Measurements from ENCODE around the gene EMID1. TPM values are rescaled to one million over a fixed set of nuclear protein-coding genes. Genes with fewer than 3 reads are reported as not detected.
"Not testable (repeated sequence)": the region's sequence is repeated elsewhere in the genome, so short reads cannot be mapped to it uniquely, and the experiment has no call there.

EMID1 gene
- total RNA-seq, 3 donors from 2014 or later, result 1.1 to 4.6 (median 2.3) TPM

- DNase-seq (ENCODE audit: low spot score in 2 of 2), result no peak
- Histone ChIP-seq H3K27me3 (no peaks in the 10 kb centered on the region), H3K4me3 (no peak overlapping the region), H3K9me3 (no peaks in the 10 kb centered on the region), H3K4me1 (no peaks in the 10 kb centered on the region), H3K27ac (no peak overlapping the region), H3K36me3 (no peaks in the 10 kb centered on the region)
- TF ChIP-seq POLR2A (IDR thresholded peaks at IDR 0.05), result no peak
- no peak for TF ChIP-seq POLR2AphosphoS5 (IDR thresholded peaks at IDR 0.05)
- no peak for TF ChIP-seq CTCF (IDR thresholded peaks at IDR 0.05)
- intact Hi-C loops (cut with DNase I; ENCODE audit: low total_unique reads), result no loop called here
These were observed 27.7 kb downstream of the EMID1 start for GRCh38 chr22:29233277-29233877.

- DNase-seq (ENCODE audit: low spot score in 2 of 2); H3K9me3 ChIP-seq; H3K27ac ChIP-seq; H3K4me3 ChIP-seq; H3K36me3 ChIP-seq; intact Hi-C loops (cut with DNase I; ENCODE audit: low total_unique reads); H3K4me1 ChIP-seq; H3K27me3 ChIP-seq: not testable (repeated sequence)
These were observed 34.8 kb downstream of the EMID1 start for GRCh38 chr22:29240481-29240880.

GRCh38 chr22:29243874-29244446, 38.3 kb downstream of the EMID1 start:
- TF ChIP-seq POLR2A (IDR thresholded peaks at IDR 0.05) (no peak), POLR2AphosphoS5 (IDR thresholded peaks at IDR 0.05) (no peak), CTCF (IDR thresholded peaks at IDR 0.05) (no peak)
- Histone ChIP-seq H3K27me3 (no peaks in the 10 kb centered on the region), H3K27ac (no peak overlapping the region), H3K9me3 (peaks cover 0 to 7% of the 10 kb centered on the region in 2 donors), H3K4me1 (no peaks in the 10 kb centered on the region), H3K4me3 (no peak overlapping the region), H3K36me3 (no peaks in the 10 kb centered on the region)
- no peak for DNase-seq (ENCODE audit: low spot score in 2 of 2)
- intact Hi-C loops (cut with DNase I; ENCODE audit: low total_unique reads), result no loop called here

- no peaks in the 10 kb centered on the region for H3K27me3 ChIP-seq
- H3K9me3 ChIP-seq, result peaks cover 0 to 7% of the 10 kb centered on the region in 2 donors
- no peak overlapping the region for H3K27ac ChIP-seq
- no peak overlapping the region for H3K4me3 ChIP-seq
- no peaks in the 10 kb centered on the region for H3K36me3 ChIP-seq
- H3K4me1 ChIP-seq, result no peaks in the 10 kb centered on the region
- DNase-seq (ENCODE audit: low spot score in 2 of 2), result no peak
- TF ChIP-seq POLR2A (IDR thresholded peaks at IDR 0.05), result no peak
- no peak for TF ChIP-seq CTCF (IDR thresholded peaks at IDR 0.05)
- TF ChIP-seq POLR2AphosphoS5 (IDR thresholded peaks at IDR 0.05), result no peak
- intact Hi-C loops (cut with DNase I; ENCODE audit: low total_unique reads), result loop anchor here (5.0 kb wide), 1 partner anchor 1378 kb away; no protein-coding TSS in a partner anchor
These were observed 39.3 kb downstream of the EMID1 start for GRCh38 chr22:29244785-29245625.

- peak; percentile 51 to 85 for DNase-seq (ENCODE audit: low spot score in 2 of 2)
- no peaks in the 10 kb centered on the region for H3K4me1 ChIP-seq
- H3K9me3 ChIP-seq, result peaks cover 0 to 7% of the 10 kb centered on the region in 2 donors
- H3K27me3 ChIP-seq, result no peaks in the 10 kb centered on the region
- no peak overlapping the region for H3K27ac ChIP-seq
- intact Hi-C loops (cut with DNase I; ENCODE audit: low total_unique reads), result loop anchor here (5.0 kb wide), 1 partner anchor 1379 kb away; no protein-coding TSS in a partner anchor
- no peaks in the 10 kb centered on the region for H3K36me3 ChIP-seq
- no peak for TF ChIP-seq POLR2AphosphoS5 (IDR thresholded peaks at IDR 0.05)
- TF ChIP-seq POLR2A (IDR thresholded peaks at IDR 0.05), result no peak
- TF ChIP-seq CTCF (IDR thresholded peaks at IDR 0.05), result peak; percentile 88 to 94 (median 92)
- no peak overlapping the region for H3K4me3 ChIP-seq
These were observed 40.1 kb downstream of the EMID1 start for GRCh38 chr22:29245626-29246385.

GRCh38 chr22:29247891-29248290, 42.2 kb downstream of the EMID1 start:
- H3K36me3 ChIP-seq; H3K27me3 ChIP-seq; H3K27ac ChIP-seq; DNase-seq (ENCODE audit: low spot score in 2 of 2); H3K4me1 ChIP-seq; H3K9me3 ChIP-seq; H3K4me3 ChIP-seq: not testable (repeated sequence)
- intact Hi-C loops (cut with DNase I; ENCODE audit: low total_unique reads), result loop anchor here (5.0 kb wide), 1 partner anchor 1381 kb away; no protein-coding TSS in a partner anchor
